CD4-positive, alpha-beta memory T cell (primary cell): ENCODE data around the gene NECAB2. TPM values are rescaled to one million over a fixed set of nuclear protein-coding genes. Genes with fewer than 3 reads are reported as not detected.

ENCODE experiments used
- CTCF ChIA-PET: fragments of 350-600 bp; sonication (Branson Sonifier 250); formaldehyde crosslinking; loops from one replicate; lab custom pipeline; 2021; ENCODE audit warnings: inconsistent platforms; ENCODE audit not compliant: partially characterized antibody; lab: Charles Lee
- POLR2A ChIA-PET: fragments of 350-600 bp; sonication (Branson Sonifier 250); formaldehyde crosslinking; loops from one replicate; lab custom pipeline; 2021; ENCODE audit not compliant: partially characterized antibody; lab: Charles Lee
- DNase-seq, 5 donors: peaks; one replicate each; pipeline versions ENCODE4 v3.0.0 to v3.0.0-alpha.2; 2020 to 2022; ENCODE audit warnings: mixed read lengths in 1 of 5
- H3K27ac ChIP-seq: one replicate; pipeline ENCODE4 v1.7.0; 2013; ENCODE audit warnings: low read depth, low read length
- H3K27me3 ChIP-seq: 2 replicates; pipeline ENCODE4 v1.7.0; 2013; ENCODE audit warnings: mild to moderate bottlenecking, low read length, moderate library complexity; ENCODE audit not compliant: insufficient read depth
- H3K36me3 ChIP-seq: 2 replicates; pipeline ENCODE4 v1.7.0; 2013; ENCODE audit warnings: mild to moderate bottlenecking, low read length, moderate library complexity; ENCODE audit not compliant: insufficient read depth
- H3K4me1 ChIP-seq: 2 replicates; pipeline ENCODE4 v1.7.0; 2013; ENCODE audit warnings: mild to moderate bottlenecking, low read length, moderate library complexity; ENCODE audit not compliant: insufficient read depth
- H3K4me3 ChIP-seq, 2 donors: one replicate each; pipeline ENCODE4 v1.7.0; 2013; ENCODE audit warnings: low read length in 2 of 2, mild to moderate bottlenecking in 1 of 2
- H3K9me3 ChIP-seq, 2 donors: one replicate each; pipeline ENCODE4 v1.7.0; 2013; ENCODE audit warnings: low read length in 2 of 2, control low read depth in 1 of 2; ENCODE audit not compliant: control insufficient read depth in 1 of 2
- H3K27ac Mint-ChIP-seq, 7 donors: one replicate each; pipeline ENCODE4 v1.8.0; 2020 to 2021; ENCODE audit warnings: mixed read lengths in 7 of 7, mild to moderate bottlenecking in 6 of 7, inconsistent platforms in 3 of 7, moderate library complexity in 3 of 7
- H3K27me3 Mint-ChIP-seq, 2 donors: one replicate each; pipeline ENCODE4 v1.8.0; 2020 to 2021; ENCODE audit warnings: mixed read lengths in 2 of 2
- H3K36me3 Mint-ChIP-seq, 2 donors: one replicate each; pipeline ENCODE4 v1.8.0; 2020 to 2021; ENCODE audit warnings: mixed read lengths in 2 of 2, inconsistent platforms in 1 of 2, mild to moderate bottlenecking in 1 of 2
- H3K4me1 Mint-ChIP-seq, 4 donors: one replicate each; pipeline ENCODE4 v1.8.0; 2020 to 2021; ENCODE audit warnings: mixed read lengths in 4 of 4, mild to moderate bottlenecking in 1 of 4
- H3K4me3 Mint-ChIP-seq, 8 donors: one replicate each; pipeline ENCODE4 v1.8.0; 2020 to 2021; ENCODE audit warnings: mixed read lengths in 8 of 8, mild to moderate bottlenecking in 7 of 8, moderate library complexity in 6 of 8, inconsistent platforms in 3 of 8
- H3K9me3 Mint-ChIP-seq, 8 donors: one replicate each; pipeline ENCODE4 v1.8.0; 2020 to 2021; ENCODE audit warnings: mixed read lengths in 8 of 8, mild to moderate bottlenecking in 5 of 8, inconsistent platforms in 3 of 8, moderate library complexity in 1 of 8
- intact Hi-C: fragments of 100-400 bp; cut with micrococcal nuclease; formaldehyde crosslinking; loops from one replicate; pipeline ENCODE4 v1.15.1; 2023
- polyA plus RNA-seq, 2 donors: library from polyadenylated mRNA; unstranded; fragments of 300-500 nt; fragmentation: Illumina TruSeq; gene quantifications; one replicate each; pipeline ENCODE4 v1.2.3, GENCODE V29; 2021
- total RNA-seq, 2 experiments: library from RNA; stranded (reverse); gene quantifications; one replicate each; pipeline ENCODE4 v1.2.3, GENCODE V29; 2021

NECAB2 gene
- total and polyA plus RNA-seq, 4 experiments from 2014 or later, result not detected

DNA sequence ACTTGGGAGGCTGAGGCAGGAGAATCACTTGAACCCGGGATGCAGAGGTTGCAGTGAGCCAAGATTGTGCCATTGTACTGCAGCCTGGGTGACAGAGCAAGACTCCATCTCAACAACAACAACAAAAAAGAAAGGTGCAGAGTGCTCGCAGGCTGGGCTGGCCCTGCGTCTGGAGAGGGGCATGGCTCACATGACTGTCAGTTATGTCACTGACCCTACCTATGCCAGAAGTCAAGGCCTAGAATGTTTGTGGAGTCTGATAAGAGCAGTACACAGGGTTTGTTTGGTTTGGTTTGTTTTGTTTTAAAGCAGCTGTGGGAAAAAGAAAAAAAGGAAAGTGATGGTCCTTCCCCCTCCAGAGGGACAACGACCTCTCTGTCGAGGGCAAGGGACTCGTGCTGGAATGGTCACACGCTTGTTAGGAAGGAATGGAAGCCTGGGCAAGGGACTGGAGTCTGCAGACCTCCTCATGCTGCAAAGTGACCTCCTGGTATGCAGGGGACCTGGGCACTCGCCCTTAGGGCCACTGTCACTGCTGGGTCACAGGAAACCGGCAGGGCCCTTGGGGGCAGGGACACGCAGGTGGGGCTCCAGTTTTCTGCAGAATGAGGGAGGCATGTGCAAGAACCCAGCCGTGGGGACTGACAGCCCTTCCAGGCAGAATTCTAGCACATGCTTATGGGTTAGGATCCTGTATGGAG, 25.1 kb upstream of the NECAB2 start:
- Mint-ChIP-seq H3K4me3 (no peak overlapping the region), H3K27me3 (no peaks in the 10 kb centered on the region), H3K27ac (no peak overlapping the region), H3K36me3 (no peaks in the 10 kb centered on the region), H3K9me3 (no peaks in the 10 kb centered on the region), H3K4me1 (peaks cover 0 to 8% (median 3%) of the 10 kb centered on the region in 4 donors)
- POLR2A ChIA-PET, result no interaction called here
- Histone ChIP-seq H3K4me1 (no peaks in the 10 kb centered on the region), H3K4me3 (no peak overlapping the region), H3K9me3 (no peaks in the 10 kb centered on the region), H3K27me3 (no peaks in the 10 kb centered on the region), H3K36me3 (no peaks in the 10 kb centered on the region), H3K27ac (no peak overlapping the region)
- CTCF ChIA-PET, result no interaction called here
- intact Hi-C loops, result no loop called here
- no peak for DNase-seq

DNA sequence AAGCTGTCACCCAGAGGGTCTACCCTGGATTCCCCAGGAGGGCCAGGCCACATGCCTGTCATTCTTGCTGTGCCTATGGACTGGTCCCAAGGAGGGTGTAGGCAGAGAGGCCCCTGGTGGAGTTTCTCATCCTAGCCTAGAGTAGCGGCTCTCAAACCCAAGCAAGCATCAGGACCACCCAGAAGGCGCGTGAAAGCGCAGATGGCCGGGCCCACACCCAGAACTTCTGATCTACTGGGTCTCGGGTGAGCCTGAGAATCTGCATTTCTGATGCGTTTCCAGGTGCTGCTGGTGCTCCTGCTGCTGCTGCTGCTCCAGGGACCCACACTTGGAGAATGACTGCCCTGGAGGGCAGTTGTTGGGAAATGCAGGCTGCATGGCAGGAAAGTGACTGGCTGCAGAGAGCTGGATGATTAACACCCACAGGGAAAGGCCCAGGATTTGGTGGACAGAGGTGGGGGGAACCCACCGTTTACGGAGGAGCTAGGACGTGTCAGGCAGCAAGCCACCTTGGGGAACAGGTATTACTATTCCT, 24.5 kb upstream of the NECAB2 start:
- no peak for DNase-seq
- CTCF ChIA-PET, result no interaction called here
- no peaks in the 10 kb centered on the region for H3K36me3 Mint-ChIP-seq

DNA sequence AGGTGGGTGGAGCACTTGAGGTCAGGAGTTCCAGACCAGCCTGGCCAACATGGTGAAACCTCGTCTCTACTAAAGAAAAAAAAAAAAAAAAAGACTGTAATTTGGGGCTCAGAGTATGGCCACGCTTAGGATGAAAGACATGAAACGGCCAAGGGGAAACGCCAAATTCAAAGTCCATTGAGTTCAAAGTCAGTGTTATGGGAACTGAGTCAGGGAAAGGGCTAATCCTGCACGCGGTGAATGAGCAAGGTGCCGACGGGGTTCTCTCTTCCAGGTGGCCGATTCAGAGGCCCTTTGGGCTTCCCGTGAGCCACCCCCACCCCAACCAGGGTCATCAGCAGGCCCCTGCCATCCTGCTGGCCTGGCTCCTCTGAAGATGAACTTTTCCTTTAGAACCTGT, 22.5 kb upstream of the NECAB2 start:
- Mint-ChIP-seq H3K27ac (no peak overlapping the region), H3K9me3 (no peaks in the 10 kb centered on the region), H3K4me1 (no peaks in the 10 kb centered on the region), H3K36me3 (no peaks in the 10 kb centered on the region), H3K4me3 (no peak overlapping the region), H3K27me3 (no peaks in the 10 kb centered on the region)
- Histone ChIP-seq H3K27ac (no peak overlapping the region), H3K27me3 (no peaks in the 10 kb centered on the region), H3K9me3 (no peaks in the 10 kb centered on the region), H3K4me3 (no peak overlapping the region), H3K4me1 (no peaks in the 10 kb centered on the region), H3K36me3 (no peaks in the 10 kb centered on the region)
- CTCF ChIA-PET, result no interaction called here
- intact Hi-C loops, result no loop called here
- DNase-seq, result no peak
- POLR2A ChIA-PET, result no interaction called here

More for the DNA sequence above, 24.5 kb upstream of the NECAB2 start:
- H3K27me3 Mint-ChIP-seq, result no peaks in the 10 kb centered on the region
- H3K27ac Mint-ChIP-seq, result no peak overlapping the region
- H3K4me1 Mint-ChIP-seq, result peaks cover 0 to 8% (median 3%) of the 10 kb centered on the region in 4 donors
- Histone ChIP-seq H3K36me3 (no peaks in the 10 kb centered on the region), H3K9me3 (no peaks in the 10 kb centered on the region), H3K4me3 (no peak overlapping the region), H3K27me3 (no peaks in the 10 kb centered on the region), H3K27ac (no peak overlapping the region), H3K4me1 (no peaks in the 10 kb centered on the region)
- no peak overlapping the region for H3K4me3 Mint-ChIP-seq
- intact Hi-C loops, result no loop called here
- POLR2A ChIA-PET, result no interaction called here
- H3K9me3 Mint-ChIP-seq, result no peaks in the 10 kb centered on the region

DNA sequence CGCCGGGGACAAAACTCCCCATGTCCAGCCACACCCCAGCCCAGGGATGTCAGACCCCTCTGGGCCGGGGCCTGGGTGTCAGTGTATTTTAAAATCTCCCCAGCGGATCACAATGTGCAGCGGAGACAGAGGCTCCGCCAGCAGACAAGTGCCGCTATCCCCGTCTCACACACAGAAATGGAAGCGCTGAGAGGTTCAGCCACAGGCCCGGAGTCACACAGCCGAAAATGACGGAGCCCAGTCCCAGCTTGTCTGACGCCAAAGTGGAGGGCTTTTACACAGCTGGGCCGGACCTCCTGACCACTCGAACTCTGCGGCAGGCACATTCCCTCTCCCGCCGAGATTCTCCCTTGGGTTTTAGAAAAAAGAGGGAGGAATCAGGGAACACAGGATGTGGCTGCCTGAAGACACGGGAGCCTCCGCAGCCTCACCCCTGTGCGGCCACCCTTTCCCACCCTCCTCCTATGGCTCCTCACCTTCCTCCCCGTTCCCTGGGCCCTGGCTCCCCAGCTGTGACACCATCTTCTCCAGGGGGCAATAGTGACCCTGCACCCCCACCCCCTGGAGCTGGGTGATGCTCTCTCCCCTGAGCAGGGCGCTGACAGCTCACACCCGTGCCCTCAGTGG, 21.8 kb upstream of the NECAB2 start:
- Histone ChIP-seq H3K27me3 (no peaks in the 10 kb centered on the region), H3K4me3 (no peak overlapping the region), H3K36me3 (no peaks in the 10 kb centered on the region), H3K9me3 (no peaks in the 10 kb centered on the region), H3K27ac (no peak overlapping the region), H3K4me1 (no peaks in the 10 kb centered on the region)
- no peak for DNase-seq
- CTCF ChIA-PET, result interaction anchor here (0.9 kb wide), 1 partner anchor 19 kb away, joined by 3 read pairs; no protein-coding TSS in a partner anchor
- H3K27me3 Mint-ChIP-seq, result no peaks in the 10 kb centered on the region
- H3K36me3 Mint-ChIP-seq, result no peaks in the 10 kb centered on the region
- no peak overlapping the region for H3K27ac Mint-ChIP-seq
- H3K4me3 Mint-ChIP-seq, result no peak overlapping the region
- POLR2A ChIA-PET, result no interaction called here
- no peaks in the 10 kb centered on the region for H3K9me3 Mint-ChIP-seq
- intact Hi-C loops, result no loop called here
- H3K4me1 Mint-ChIP-seq, result no peaks in the 10 kb centered on the region

DNA sequence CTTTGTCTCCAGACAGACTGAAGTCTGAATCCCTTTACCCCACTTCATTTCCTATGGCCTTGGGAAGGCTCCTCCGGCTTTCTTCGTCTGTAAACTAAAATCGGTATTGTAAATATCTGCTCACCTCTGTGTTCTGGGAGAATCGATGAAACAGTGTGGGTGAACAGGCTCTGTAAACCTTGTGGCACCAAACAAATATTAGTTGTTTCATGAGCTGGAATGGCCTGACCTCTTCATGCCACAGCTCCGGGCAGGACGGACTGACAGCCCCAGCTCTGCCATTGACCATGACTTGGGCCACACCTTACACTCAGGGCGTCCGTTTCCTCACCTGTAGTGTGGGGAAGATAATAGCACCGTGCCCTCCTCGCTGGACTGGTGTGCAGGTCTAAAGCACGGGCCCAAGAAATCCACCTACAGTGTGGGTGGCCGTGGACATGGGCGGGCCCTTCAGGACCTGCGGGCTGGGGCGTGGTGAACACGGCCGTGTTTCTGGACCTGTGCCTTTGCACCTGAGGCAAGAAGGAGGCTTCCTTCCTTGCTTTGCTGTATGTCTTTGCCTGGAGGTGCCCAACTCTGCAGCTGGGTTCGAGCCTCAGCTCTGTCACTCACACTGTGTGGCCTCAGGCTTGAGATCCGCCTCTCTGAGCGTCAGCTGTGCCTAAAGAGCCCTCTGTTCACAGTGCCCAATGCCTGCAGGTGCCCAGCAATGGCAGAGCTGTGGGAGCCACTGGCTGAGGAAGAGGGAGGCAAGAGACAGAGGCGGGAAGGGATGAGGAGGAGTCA, 21.1 kb upstream of the NECAB2 start:
- intact Hi-C loops, result no loop called here
- POLR2A ChIA-PET, result no interaction called here
- no peaks in the 10 kb centered on the region for H3K4me1 ChIP-seq
- H3K4me1 Mint-ChIP-seq, result no peaks in the 10 kb centered on the region
- H3K4me3 Mint-ChIP-seq, result no peak overlapping the region
- no peaks in the 10 kb centered on the region for H3K27me3 Mint-ChIP-seq
- no peaks in the 10 kb centered on the region for H3K36me3 Mint-ChIP-seq
- no peak overlapping the region for H3K4me3 ChIP-seq
- no peaks in the 10 kb centered on the region for H3K9me3 Mint-ChIP-seq
- H3K36me3 ChIP-seq, result no peaks in the 10 kb centered on the region
- H3K9me3 ChIP-seq, result no peaks in the 10 kb centered on the region
- CTCF ChIA-PET, result interaction anchor here (0.9 kb wide), 2 partner anchors 20 kb away, joined by 3 to 4 read pairs; no protein-coding TSS in a partner anchor
- H3K27ac Mint-ChIP-seq, result no peak overlapping the region
- H3K27me3 ChIP-seq, result no peaks in the 10 kb centered on the region
- no peak for DNase-seq
- no peak overlapping the region for H3K27ac ChIP-seq

DNA sequence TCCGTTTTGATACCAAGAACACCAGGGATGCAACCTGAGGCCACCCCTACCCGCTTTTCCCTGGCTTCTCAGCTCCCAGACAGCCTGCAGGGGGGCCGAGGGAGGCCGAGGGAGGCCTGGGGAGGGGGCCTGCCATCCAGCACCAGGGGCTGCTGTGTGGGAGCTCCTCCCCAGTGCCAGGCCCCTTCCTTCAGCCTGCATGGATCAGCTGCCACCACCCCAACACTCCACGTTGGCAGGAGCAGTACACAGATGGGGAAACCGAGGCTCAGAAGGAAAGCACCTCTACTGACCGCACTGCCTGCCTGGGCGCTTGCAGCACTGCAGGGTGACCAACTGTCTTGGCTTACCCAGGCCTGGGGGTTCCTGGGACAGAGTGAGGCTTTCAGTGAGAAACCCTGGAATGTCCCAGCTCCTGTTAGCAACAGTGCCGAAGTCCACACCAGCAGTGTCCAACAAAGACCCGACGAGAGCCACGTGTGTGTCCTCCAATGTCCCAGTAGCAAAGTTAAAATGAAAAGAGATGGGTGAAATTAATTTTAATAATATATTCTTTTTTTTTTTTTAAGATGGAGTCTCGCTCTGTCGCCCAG, 20.3 kb upstream of the NECAB2 start:
- Histone ChIP-seq H3K9me3 (no peaks in the 10 kb centered on the region), H3K36me3 (no peaks in the 10 kb centered on the region), H3K4me3 (no peak overlapping the region), H3K27ac (no peak overlapping the region), H3K27me3 (no peaks in the 10 kb centered on the region), H3K4me1 (no peaks in the 10 kb centered on the region)
- Mint-ChIP-seq H3K27ac (no peak overlapping the region), H3K4me3 (no peak overlapping the region), H3K9me3 (no peaks in the 10 kb centered on the region), H3K27me3 (no peaks in the 10 kb centered on the region), H3K4me1 (no peaks in the 10 kb centered on the region), H3K36me3 (no peaks in the 10 kb centered on the region)
- ChIA-PET POLR2A (no interaction called here), CTCF (interaction anchor here (0.9 kb wide), 1 partner anchor 21 kb away, joined by 4 read pairs; no protein-coding TSS in a partner anchor)
- DNase-seq, result no peak
- intact Hi-C loops, result no loop called here
